Ovary (tissue), 9 donors: Measurements from ENCODE around the gene IGF2BP3. TPM values are rescaled to one million over a fixed set of nuclear protein-coding genes. Genes with fewer than 3 reads are reported as not detected.

ENCODE experiments used
- DNase-seq, 5 donors: peaks; one replicate each; pipeline ENCODE4 v3.0.0-alpha.2; 2019 to 2020
- H3K27ac ChIP-seq, 2 donors: fragments of 200-600 bp; one replicate each; pipeline versions ENCODE4 v1.5.1 to v1.8.0; 2019 to 2022
- H3K27me3 ChIP-seq: fragments of 200-600 bp; one replicate; pipeline ENCODE4 v1.8.0; 2022
- H3K36me3 ChIP-seq: fragments of 200-600 bp; sonication (generic); one replicate; pipeline ENCODE4 v1.5.1; 2019
- H3K4me1 ChIP-seq: one replicate; pipeline ENCODE4 v1.8.1; 2013; ENCODE audit warnings: mild to moderate bottlenecking, moderate library complexity; ENCODE audit not compliant: insufficient read depth
- H3K4me3 ChIP-seq: fragments of 200-600 bp; sonication (generic); one replicate; pipeline ENCODE4 v1.5.1; 2017
- H3K9me3 ChIP-seq, 2 donors: fragments of 200-600 bp in 1 of 2; sonication (generic) in 1 of 2; one replicate each; pipeline versions ENCODE4 v1.5.1 to v1.8.1; 2013 to 2019; ENCODE audit warnings: mild to moderate bottlenecking in 1 of 2, moderate library complexity in 1 of 2
- CTCF ChIP-seq, 3 donors: fragments of 450-650 bp in 2 of 3; fragments of 200-600 bp in 1 of 3; IDR thresholded peaks; one replicate each; pipeline versions ENCODE4 v1.5.1 to v1.8.0; 2016 to 2022; ENCODE audit warnings: antibody characterized with exemption in 3 of 3, mild to moderate bottlenecking in 1 of 3
- EP300 ChIP-seq: sonication (generic); formaldehyde crosslinking; IDR thresholded peaks from one replicate; pipeline ENCODE4 v1.6.1; 2017; ENCODE audit warnings: antibody characterized with exemption
- POLR2A ChIP-seq: fragments of 450-650 bp; IDR thresholded peaks from one replicate; pipeline ENCODE4 v1.6.1; 2017; ENCODE audit warnings: antibody characterized with exemption, mild to moderate bottlenecking, moderate library complexity
- WGBS, 3 donors: extraction: QIAGEN DNeasy Blood & Tissue Kit in 1 of 3; methylation state at CpG; one replicate each; pipeline versions ENCODE4 v1.1.5 to v1.1.7; 2013 to 2017; 5-methylcytosine and 5-hydroxymethylcytosine counted together
- intact Hi-C, 4 donors: fragments of 100-400 bp; cut with DNase I; formaldehyde crosslinking; loops; one replicate each; pipeline versions ENCODE4 v1.11.0 to v1.15.1; 2022 to 2023
- polyA plus RNA-seq, 2 donors: library from polyadenylated mRNA; stranded (reverse); fragments of 200-250 nt in 1 of 2; fragments of 350-450 nt in 1 of 2; fragmentation: Illumina TruSeq in 1 of 2; extraction: RNeasy Lipid Tissue Mini Kit (QIAGEN cat#74804) in 1 of 2; gene quantifications; one replicate each; pipeline ENCODE4 v1.2.3, GENCODE V29; 2013 to 2014
- total RNA-seq, 7 donors: library from RNA; depleted of rRNA in 2 of 7; stranded (reverse); fragments of >200 nt in 2 of 7; fragmentation: NEBNext Ultra II Directional in 3 of 7; extraction: Animal tissue kit (Norgen Biotek cat#: 25700) in 3 of 7; gene quantifications; one replicate each; pipeline versions ENCODE4 v1.1.0 to v1.2.4, GENCODE V29; 2016 to 2023
- donor health status: DM: no; HTN: no; CAD: no; lungs with moderate emphysema.
- donor health status: DM: no; HTN: no; CAD: no.
- donor health status: Bipolar disorder and iron deficiency.
- donor health status: DM: yes; HTN: yes; CAD: no.
- donor health status: DM: no; HTN: no; CAD: no.
- donor health status: DM: yes; HTN: yes; CAD: no.

The IGF2BP3 gene
- total and polyA plus RNA-seq, 9 donors: 0.20 to 1.3 (median 0.40) TPM; not detected in 2

GRCh38 chr7:23450518-23450917 is 19.8 kb downstream of the IGF2BP3 start:
- Histone ChIP-seq H3K4me1 (no peaks in the 10 kb centered on the region), H3K4me3 (no peak overlapping the region), H3K27me3 (no peaks in the 10 kb centered on the region), H3K36me3 (no peaks in the 10 kb centered on the region), H3K9me3 (no peaks in the 10 kb centered on the region), H3K27ac (no peak overlapping the region)
- intact Hi-C loops: no loop called here
- no peak for TF ChIP-seq POLR2A
- TF ChIP-seq CTCF (IDR thresholded peaks at IDR 0.05): no peak
- no peak for TF ChIP-seq EP300
- no peak for DNase-seq
- WGBS, 3 donors: 69 to 72% (median 72%) methylated on average over 6 of the region's 6 CpGs

- no peak for DNase-seq
- WGBS, 3 donors: 79 to 85% (median 82%) methylated on average over 3 of the region's 3 CpGs
- no peak overlapping the region for H3K27ac ChIP-seq
- TF ChIP-seq CTCF (IDR thresholded peaks at IDR 0.05) (no peak), POLR2A (no peak), EP300 (no peak)
- H3K4me1 ChIP-seq: no peaks in the 10 kb centered on the region
- no peak overlapping the region for H3K4me3 ChIP-seq
- H3K9me3 ChIP-seq: no peaks in the 10 kb centered on the region
- no peaks in the 10 kb centered on the region for H3K27me3 ChIP-seq
- H3K36me3 ChIP-seq: no peaks in the 10 kb centered on the region
- intact Hi-C loops: no loop called here
Observed at GRCh38 chr7:23449941-23450340, 20.4 kb downstream of the IGF2BP3 start.

GRCh38 chr7:23445326-23445725 is 25.0 kb downstream of the IGF2BP3 start:
- Histone ChIP-seq H3K4me3 (no peak overlapping the region), H3K9me3 (no peaks in the 10 kb centered on the region), H3K4me1 (no peaks in the 10 kb centered on the region), H3K27ac (no peak overlapping the region), H3K27me3 (no peaks in the 10 kb centered on the region), H3K36me3 (no peaks in the 10 kb centered on the region)
- intact Hi-C loops: no loop called here
- TF ChIP-seq POLR2A (no peak), EP300 (no peak), CTCF (IDR thresholded peaks at IDR 0.05) (no peak)
- no peak for DNase-seq
- 88 to 91% (median 90%) methylated on average over 5 of the region's 5 CpGs for WGBS, 3 donors

- 48 to 60% (median 59%) methylated on average over 1 of the region's 1 CpG for whole genome bisulfite sequencing, 3 donors
Observed at GRCh38 chr7:23443974-23444373, 26.3 kb downstream of the IGF2BP3 start.

GRCh38 chr7:23438171-23438570 is 32.1 kb downstream of the IGF2BP3 start:
- no peak for DNase-seq
- 83 to 94% (median 91%) methylated on average over 4 of the region's 4 CpGs for WGBS, 3 donors
- TF ChIP-seq CTCF (IDR thresholded peaks at IDR 0.05) (no peak), EP300 (no peak), POLR2A (no peak)
- Histone ChIP-seq H3K27ac (no peak overlapping the region), H3K4me1 (no peaks in the 10 kb centered on the region), H3K9me3 (no peaks in the 10 kb centered on the region), H3K4me3 (no peak overlapping the region), H3K36me3 (no peaks in the 10 kb centered on the region), H3K27me3 (no peaks in the 10 kb centered on the region)
- intact Hi-C loops: no loop called here

More at GRCh38 chr7:23443974-23444373, 26.3 kb downstream of the IGF2BP3 start:
- no peak for TF ChIP-seq POLR2A
- Histone ChIP-seq H3K4me1 (no peaks in the 10 kb centered on the region), H3K27ac (no peak overlapping the region), H3K9me3 (no peaks in the 10 kb centered on the region), H3K4me3 (no peak overlapping the region), H3K27me3 (no peaks in the 10 kb centered on the region), H3K36me3 (no peaks in the 10 kb centered on the region)
- DNase-seq: no peak
- intact Hi-C loops: no loop called here
